GM10266 (cell line): ENCODE results near the gene MRPL36.

Source experiments
- DNase-seq: peaks from one replicate; pipeline ENCODE4 v3.0.0; 2012; ENCODE audit errors: extremely low spot score
- CTCF ChIP-seq: IDR thresholded peaks from 2 replicates; pipeline ENCODE4 v1.5.1; 2012; ENCODE audit warnings: mild to moderate bottlenecking, low read depth; ENCODE audit not compliant: control insufficient read depth, insufficient read depth; ENCODE audit errors: missing control alignments

The MRPL36 gene

DNA sequence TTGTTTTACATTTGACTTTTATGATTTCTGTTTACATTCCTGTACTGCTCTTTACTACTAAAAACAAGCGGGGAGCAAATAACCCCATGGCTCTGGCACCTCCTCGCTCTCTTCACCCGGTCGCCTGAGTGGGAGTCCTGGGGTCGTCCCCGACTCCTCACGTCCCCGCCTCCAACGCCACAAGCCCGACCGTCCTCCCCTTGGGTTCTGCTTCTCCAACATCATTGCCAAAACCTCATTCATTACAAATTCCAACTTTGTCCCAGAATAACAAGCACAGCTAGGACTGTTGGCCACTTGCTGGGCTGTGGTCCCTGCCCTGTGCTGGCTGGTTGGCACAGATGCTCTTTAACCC lies 35.1 kb downstream of the MRPL36 start:
- no peak for TF ChIP-seq CTCF
- DNase-seq = no peak

- no peak for DNase-seq
- TF ChIP-seq CTCF = no peak
These were observed 35.6 kb downstream of the MRPL36 start for GRCh38 chr5:1763960-1764605.

DNA sequence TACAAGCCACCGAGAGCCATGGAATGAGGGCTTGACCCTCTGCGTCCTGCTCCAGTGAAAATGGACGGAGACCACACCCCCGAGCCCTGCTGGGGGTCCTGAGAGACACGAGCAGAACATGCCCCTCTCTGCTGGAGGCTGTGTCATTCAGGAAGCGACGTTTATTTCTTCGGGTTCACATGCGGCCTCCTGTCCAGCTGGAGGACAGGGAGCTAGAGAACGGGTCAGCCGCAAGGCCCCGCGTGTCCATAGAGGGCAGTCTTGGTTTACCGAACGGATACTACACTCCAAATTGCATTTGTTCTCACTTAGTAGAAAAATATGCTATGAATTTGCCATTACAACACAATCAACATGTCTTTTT lies 36.1 kb downstream of the MRPL36 start:
- peak; percentile 67 for TF ChIP-seq CTCF
- DNase-seq = peak; percentile 78

- no peak for DNase-seq
- no peak for TF ChIP-seq CTCF
These were observed 36.6 kb downstream of the MRPL36 start for GRCh38 chr5:1762883-1763547.

- no peak for TF ChIP-seq CTCF
- no peak for DNase-seq
These were observed 37.3 kb downstream of the MRPL36 start for GRCh38 chr5:1762121-1762882.

- DNase-seq = no peak
- TF ChIP-seq CTCF = no peak
These were observed 38.2 kb downstream of the MRPL36 start for GRCh38 chr5:1761453-1761755.

GRCh38 chr5:1760656-1761452 lies 38.8 kb downstream of the MRPL36 start:
- no peak for DNase-seq
- no peak for TF ChIP-seq CTCF
